Karpas-422 (cell line): ENCODE results near the gene EFNA5. TPM values are rescaled to one million over a fixed set of nuclear protein-coding genes. Genes with fewer than 3 reads are reported as not detected.

Experiments used
- DNase-seq: peaks from one replicate; pipeline ENCODE4 v3.0.0-alpha.2; 2015
- H2AFZ ChIP-seq: fragments of 200-600 bp; sonication (generic); 2 replicates; pipeline ENCODE4 v1.6.1; 2014; ENCODE audit warnings: antibody characterized with exemption, low read length, mixed read lengths
- H3K27ac ChIP-seq: fragments of 200-600 bp; sonication (generic); 2 replicates; pipeline ENCODE4 v1.5.1; 2014; ENCODE audit warnings: mild to moderate bottlenecking, low read length, moderate library complexity
- H3K27me3 ChIP-seq: fragments of 200-600 bp; sonication (generic); 2 replicates; pipeline ENCODE4 v1.6.1; 2014; ENCODE audit warnings: low read length, mixed read lengths
- H3K36me3 ChIP-seq: fragments of 200-600 bp; sonication (generic); 2 replicates; pipeline ENCODE4 v1.6.1; 2014; ENCODE audit warnings: low read length, mixed read lengths; ENCODE audit not compliant: insufficient read depth
- H3K4me1 ChIP-seq: fragments of 200-600 bp; sonication (generic); 2 replicates; pipeline ENCODE4 v1.6.1; 2014; ENCODE audit warnings: mild to moderate bottlenecking, low read length, mixed read lengths
- H3K4me2 ChIP-seq: fragments of 200-600 bp; sonication (generic); 2 replicates; pipeline ENCODE4 v1.6.1; 2014; ENCODE audit warnings: low read length, low read depth, mild to moderate bottlenecking; ENCODE audit not compliant: poor library complexity, severe bottlenecking
- H3K4me3 ChIP-seq: fragments of 200-600 bp; sonication (generic); 2 replicates; pipeline ENCODE4 v1.5.1; 2014; ENCODE audit warnings: mild to moderate bottlenecking, antibody characterized with exemption, low read length, mixed read lengths
- H3K79me2 ChIP-seq: fragments of 200-600 bp; sonication (generic); 2 replicates; pipeline ENCODE4 v1.6.1; 2014; ENCODE audit warnings: mild to moderate bottlenecking, low read length, mixed read lengths
- H3K9ac ChIP-seq: fragments of 200-600 bp; sonication (generic); 2 replicates; pipeline ENCODE4 v1.6.0; 2014; ENCODE audit warnings: low read length
- H3K9me2 ChIP-seq: fragments of 200-600 bp; sonication (generic), shearing (Covaris generic); replicated peaks from 2 replicates; pipeline ENCODE4 v1.6.0; 2014; ENCODE audit warnings: mild to moderate bottlenecking, low read length, moderate library complexity; ENCODE audit not compliant: insufficient read depth
- H3K9me3 ChIP-seq: fragments of 300-700, 200-600 bp; sonication (generic); 2 replicates; pipeline ENCODE4 v1.6.1; 2014; ENCODE audit warnings: low read length, mixed read lengths
- H4K20me1 ChIP-seq: fragments of 200-600 bp; sonication (generic); 2 replicates; pipeline ENCODE4 v1.6.1; 2014; ENCODE audit warnings: mild to moderate bottlenecking, antibody characterized with exemption, low read length, low read depth; ENCODE audit not compliant: insufficient read depth
- total RNA-seq: library from RNA; depleted of rRNA; stranded (reverse); fragments of >200 nt; shearing (Covaris generic); gene quantifications from 2 replicates; pipeline ENCODE4 v1.2.3, GENCODE V29; 2014; ENCODE audit warnings: low replicate concordance

Gene EFNA5
- total RNA-seq, 1 experiment from 2014 or later, result not detected

DNA sequence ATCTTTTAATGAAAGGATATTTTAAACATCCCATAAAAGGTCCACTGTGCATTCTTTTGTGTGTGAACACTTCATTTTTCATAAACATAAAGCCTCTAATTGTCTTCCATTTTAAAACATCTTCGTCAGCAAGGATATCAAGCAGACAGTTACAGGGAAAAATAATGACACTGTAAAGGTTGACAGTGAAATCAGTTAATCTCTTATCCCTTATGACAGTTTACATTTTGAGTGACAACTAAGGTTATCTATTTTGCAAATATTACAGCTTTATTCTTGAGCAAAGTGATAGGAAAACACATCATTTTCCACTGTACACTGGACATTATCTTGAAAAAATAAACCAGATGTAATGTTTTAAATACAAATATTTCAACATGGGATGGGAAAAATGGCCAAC lies 28.7 kb upstream of the EFNA5 start:
- Histone ChIP-seq H3K79me2 (no peaks in the 10 kb centered on the region), H3K36me3 (no peaks in the 10 kb centered on the region), H3K27me3 (no peaks in the 10 kb centered on the region), H4K20me1 (no peaks in the 10 kb centered on the region), H3K4me1 (no peaks in the 10 kb centered on the region), H3K27ac (no peak overlapping the region), H3K4me3 (no peak overlapping the region), H3K4me2 (no peak overlapping the region), H3K9ac (no peak overlapping the region), H2AFZ (no peak overlapping the region), H3K9me3 (no peaks in the 10 kb centered on the region), H3K9me2 (no peaks in the 10 kb centered on the region)
- no peak for DNase-seq

DNA sequence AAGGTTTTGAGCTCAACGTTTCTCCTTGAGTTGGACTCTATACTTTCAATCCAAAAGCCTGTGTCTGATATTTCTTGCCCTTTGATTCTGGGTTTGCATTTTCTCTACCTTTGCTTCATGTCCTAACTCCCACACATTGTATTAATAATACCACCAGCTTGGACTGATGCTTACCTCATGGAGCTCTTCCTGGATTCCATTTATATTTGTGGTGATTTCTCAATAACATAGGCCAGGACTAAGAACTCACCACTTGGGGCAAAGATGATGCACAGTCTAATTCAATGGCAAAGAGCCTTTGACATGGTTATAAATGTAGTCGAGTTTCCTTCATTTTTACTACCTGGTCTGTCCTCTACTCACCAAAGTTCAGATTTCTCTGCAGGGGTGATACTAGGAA lies 27.5 kb upstream of the EFNA5 start:
- H3K4me2 ChIP-seq, result no peak overlapping the region
- H2AFZ ChIP-seq, result no peak overlapping the region
- H3K79me2 ChIP-seq, result no peaks in the 10 kb centered on the region
- no peaks in the 10 kb centered on the region for H3K36me3 ChIP-seq
- H3K4me1 ChIP-seq, result no peaks in the 10 kb centered on the region
- no peaks in the 10 kb centered on the region for H3K9me2 ChIP-seq
- H3K27me3 ChIP-seq, result no peaks in the 10 kb centered on the region
- no peak overlapping the region for H3K4me3 ChIP-seq
- H3K9me3 ChIP-seq, result no peaks in the 10 kb centered on the region
- no peaks in the 10 kb centered on the region for H4K20me1 ChIP-seq
- no peak overlapping the region for H3K27ac ChIP-seq
- H3K9ac ChIP-seq, result no peak overlapping the region
- DNase-seq, result no peak

GRCh38 chr5:107696498-107696897 lies 25.8 kb upstream of the EFNA5 start:
- Histone ChIP-seq H2AFZ (no peak overlapping the region), H3K4me1 (no peaks in the 10 kb centered on the region), H3K4me3 (no peak overlapping the region), H3K9me3 (no peaks in the 10 kb centered on the region), H3K27ac (no peak overlapping the region), H3K36me3 (no peaks in the 10 kb centered on the region), H3K4me2 (no peak overlapping the region), H3K79me2 (no peaks in the 10 kb centered on the region), H3K9ac (no peak overlapping the region), H3K27me3 (no peaks in the 10 kb centered on the region), H4K20me1 (no peaks in the 10 kb centered on the region), H3K9me2 (no peaks in the 10 kb centered on the region)
- no peak for DNase-seq

GRCh38 chr5:107696080-107696479 lies 25.3 kb upstream of the EFNA5 start:
- no peaks in the 10 kb centered on the region for H3K27me3 ChIP-seq
- no peaks in the 10 kb centered on the region for H3K9me3 ChIP-seq
- no peaks in the 10 kb centered on the region for H3K4me1 ChIP-seq
- no peak overlapping the region for H3K27ac ChIP-seq
- no peak overlapping the region for H3K4me2 ChIP-seq
- no peaks in the 10 kb centered on the region for H3K79me2 ChIP-seq
- H2AFZ ChIP-seq, result no peak overlapping the region
- H3K36me3 ChIP-seq, result no peaks in the 10 kb centered on the region
- H4K20me1 ChIP-seq, result no peaks in the 10 kb centered on the region
- DNase-seq, result no peak
- no peak overlapping the region for H3K9ac ChIP-seq
- H3K9me2 ChIP-seq, result no peaks in the 10 kb centered on the region
- H3K4me3 ChIP-seq, result no peak overlapping the region

- no peak for DNase-seq
- no peaks in the 10 kb centered on the region for H3K9me3 ChIP-seq
- no peak overlapping the region for H3K4me2 ChIP-seq
- no peak overlapping the region for H3K27ac ChIP-seq
- no peaks in the 10 kb centered on the region for H3K27me3 ChIP-seq
- H4K20me1 ChIP-seq, result no peaks in the 10 kb centered on the region
- H3K4me3 ChIP-seq, result no peak overlapping the region
- no peak overlapping the region for H3K9ac ChIP-seq
- H3K9me2 ChIP-seq, result no peaks in the 10 kb centered on the region
- H3K79me2 ChIP-seq, result no peaks in the 10 kb centered on the region
- no peaks in the 10 kb centered on the region for H3K36me3 ChIP-seq
- H2AFZ ChIP-seq, result no peak overlapping the region
- no peaks in the 10 kb centered on the region for H3K4me1 ChIP-seq
These were observed 17.2 kb upstream of the EFNA5 start for GRCh38 chr5:107687937-107688336.

DNA sequence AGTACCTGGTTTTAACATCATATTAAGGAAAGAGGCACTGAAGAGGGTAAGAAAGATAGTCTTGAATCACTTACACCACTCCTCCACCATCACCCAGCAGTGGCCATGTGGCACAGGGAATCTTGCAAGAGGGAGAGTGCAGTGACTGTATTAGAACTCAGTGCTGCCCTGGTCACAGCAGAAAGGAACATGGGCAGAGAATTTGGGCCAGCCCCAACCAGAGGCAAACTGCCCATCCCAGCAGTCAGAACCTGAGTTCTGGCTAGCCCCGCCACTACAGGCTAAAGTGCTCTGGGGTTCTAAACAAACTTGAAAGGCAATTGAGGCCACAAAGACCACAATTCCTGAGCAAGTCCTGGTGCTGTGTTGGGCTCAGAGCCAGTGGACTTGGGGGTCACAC lies 16.7 kb upstream of the EFNA5 start:
- no peak overlapping the region for H3K4me3 ChIP-seq
- H3K9ac ChIP-seq, result no peak overlapping the region
- DNase-seq, result no peak
- H2AFZ ChIP-seq, result no peak overlapping the region
- H3K9me3 ChIP-seq, result no peaks in the 10 kb centered on the region
- H3K27me3 ChIP-seq, result no peaks in the 10 kb centered on the region
- no peaks in the 10 kb centered on the region for H3K4me1 ChIP-seq
- no peaks in the 10 kb centered on the region for H3K36me3 ChIP-seq
- H3K9me2 ChIP-seq, result no peaks in the 10 kb centered on the region
- no peaks in the 10 kb centered on the region for H4K20me1 ChIP-seq
- no peak overlapping the region for H3K4me2 ChIP-seq
- H3K27ac ChIP-seq, result no peak overlapping the region
- H3K79me2 ChIP-seq, result no peaks in the 10 kb centered on the region

DNA sequence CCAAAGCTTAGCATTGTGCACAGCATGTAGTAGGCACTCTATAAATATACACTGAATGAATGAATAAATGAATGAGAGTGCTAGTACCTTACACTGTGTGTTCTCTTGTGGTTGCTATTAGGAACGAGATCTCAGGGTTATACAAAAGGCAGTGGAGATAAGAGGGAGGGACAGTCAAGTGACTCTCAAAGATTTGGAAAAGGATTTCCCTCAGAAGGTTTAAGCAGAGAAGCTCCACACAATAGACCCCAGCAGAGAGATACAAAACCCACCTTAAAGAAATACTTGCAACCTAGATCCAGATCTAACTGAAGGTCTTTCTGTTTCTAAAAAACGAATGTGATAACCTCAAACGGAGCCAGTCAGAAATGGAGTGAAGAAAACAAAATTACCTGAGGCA lies 11.8 kb upstream of the EFNA5 start:
- Histone ChIP-seq H3K36me3 (no peaks in the 10 kb centered on the region), H3K9me2 (no peaks in the 10 kb centered on the region), H3K4me3 (no peak overlapping the region), H3K4me1 (no peaks in the 10 kb centered on the region), H4K20me1 (no peaks in the 10 kb centered on the region), H2AFZ (no peak overlapping the region), H3K27me3 (no peaks in the 10 kb centered on the region), H3K27ac (no peak overlapping the region), H3K79me2 (no peaks in the 10 kb centered on the region), H3K9ac (no peak overlapping the region), H3K9me3 (no peaks in the 10 kb centered on the region), H3K4me2 (no peak overlapping the region)
- DNase-seq, result no peak

- Histone ChIP-seq H4K20me1 (no peaks in the 10 kb centered on the region), H3K9me3 (no peaks in the 10 kb centered on the region), H3K79me2 (no peaks in the 10 kb centered on the region)
These were observed 10.1 kb upstream of the EFNA5 start for GRCh38 chr5:107680799-107681198.

DNA sequence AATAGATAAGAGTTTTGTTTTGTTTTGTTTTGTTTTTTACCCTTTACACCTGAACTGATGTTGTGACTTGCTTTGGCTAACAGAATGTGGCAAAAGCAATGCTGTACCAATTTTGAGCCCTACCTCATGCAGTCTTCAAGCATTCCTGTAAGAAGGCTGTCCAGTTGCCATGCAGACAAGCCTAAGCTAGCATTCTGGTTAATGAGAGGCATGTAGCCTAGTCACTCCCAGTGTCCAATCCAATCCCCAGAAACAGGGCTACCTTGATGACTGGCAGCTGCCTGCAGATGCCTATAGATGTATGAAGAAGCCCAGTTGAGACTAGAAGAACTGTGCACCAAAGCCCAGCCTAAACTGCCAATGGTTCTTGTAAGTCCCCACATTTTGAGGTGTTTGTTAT lies 9.4 kb upstream of the EFNA5 start:
- Histone ChIP-seq H3K79me2 (no peaks in the 10 kb centered on the region), H3K4me2 (no peak overlapping the region), H2AFZ (no peak overlapping the region), H3K9me3 (no peaks in the 10 kb centered on the region), H3K4me3 (no peak overlapping the region), H3K27me3 (no peaks in the 10 kb centered on the region), H3K27ac (no peak overlapping the region), H3K4me1 (no peaks in the 10 kb centered on the region), H3K36me3 (no peaks in the 10 kb centered on the region), H4K20me1 (no peaks in the 10 kb centered on the region), H3K9me2 (no peaks in the 10 kb centered on the region), H3K9ac (no peak overlapping the region)
- DNase-seq, result no peak

More at GRCh38 chr5:107680799-107681198, 10.1 kb upstream of the EFNA5 start:
- H3K36me3 ChIP-seq, result no peaks in the 10 kb centered on the region
- no peak overlapping the region for H3K27ac ChIP-seq
- no peak overlapping the region for H3K4me3 ChIP-seq
- H2AFZ ChIP-seq, result no peak overlapping the region
- no peaks in the 10 kb centered on the region for H3K4me1 ChIP-seq
- H3K27me3 ChIP-seq, result no peaks in the 10 kb centered on the region
- no peak overlapping the region for H3K9ac ChIP-seq
- H3K4me2 ChIP-seq, result no peak overlapping the region
- no peaks in the 10 kb centered on the region for H3K9me2 ChIP-seq
- no peak for DNase-seq
